ENCODE data around the gene GOLGA6L10. TPM values are rescaled to one million over a fixed set of nuclear protein-coding genes. Genes with fewer than 3 reads are reported as not detected.
"Not testable (repeated sequence)": the region's sequence is repeated elsewhere in the genome, so short reads cannot be mapped to it uniquely, and the experiment has no call there.

The GOLGA6L10 gene, protein sequence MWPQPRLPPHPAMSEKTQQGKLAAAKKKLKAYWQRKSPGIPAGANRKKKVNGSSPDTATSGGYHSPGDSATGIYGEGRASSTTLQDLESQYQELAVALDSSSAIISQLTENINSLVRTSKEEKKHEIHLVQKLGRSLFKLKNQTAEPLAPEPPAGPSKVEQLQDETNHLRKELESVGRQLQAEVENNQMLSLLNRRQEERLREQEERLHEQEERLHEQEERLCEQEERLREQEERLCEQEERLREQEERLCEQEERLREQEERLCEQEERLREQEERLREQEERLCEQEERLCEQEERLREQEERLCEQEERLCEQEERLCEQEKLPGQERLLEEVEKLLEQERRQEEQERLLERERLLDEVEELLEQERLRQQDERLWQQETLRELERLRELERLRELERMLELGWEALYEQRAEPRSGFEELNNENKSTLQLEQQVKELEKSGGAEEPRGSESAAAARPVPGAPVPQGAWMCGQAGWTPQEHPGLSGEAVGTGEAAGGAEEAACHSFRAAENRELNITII
- total RNA-seq = 1 to 10 TPM; 1.4 to 1.8 TPM

DNA sequence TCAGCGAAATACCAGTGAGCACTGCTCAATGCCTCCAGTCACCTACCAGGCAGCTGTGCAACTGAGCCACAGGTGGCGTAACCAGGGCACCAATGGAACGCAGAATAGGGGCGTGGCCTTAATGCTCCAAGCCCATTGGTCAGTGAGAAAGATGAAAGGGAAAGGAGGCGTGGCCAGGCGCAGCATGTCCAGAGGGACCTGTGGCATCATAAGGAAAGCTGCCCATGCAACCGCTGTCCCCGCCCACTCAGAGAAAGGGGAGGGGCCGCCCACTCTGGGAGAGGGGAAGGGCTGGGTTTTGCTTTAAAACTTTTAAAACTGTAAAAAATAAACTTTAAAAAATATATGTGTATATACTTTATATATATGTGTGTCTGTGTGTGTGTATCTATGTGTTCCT, at the start of gene GOLGA6L10:
TSS of gene GOLGA6L10 (minus strand) at position 101 of the 400 bp plus-strand sequence. CDS start at position 1, 100 bp downstream.
- H3K9ac ChIP-seq (ENCODE audit: low read depth in 2 of 2, low read length in 2 of 2); intact Hi-C loops (cut with DNase I); H3K36me3 ChIP-seq; DNase-seq; H3K4me1 ChIP-seq; H3K4me3 ChIP-seq; H3K9me3 ChIP-seq; H3K27me3 ChIP-seq; H3K27ac ChIP-seq: not testable (repeated sequence)

DNA sequence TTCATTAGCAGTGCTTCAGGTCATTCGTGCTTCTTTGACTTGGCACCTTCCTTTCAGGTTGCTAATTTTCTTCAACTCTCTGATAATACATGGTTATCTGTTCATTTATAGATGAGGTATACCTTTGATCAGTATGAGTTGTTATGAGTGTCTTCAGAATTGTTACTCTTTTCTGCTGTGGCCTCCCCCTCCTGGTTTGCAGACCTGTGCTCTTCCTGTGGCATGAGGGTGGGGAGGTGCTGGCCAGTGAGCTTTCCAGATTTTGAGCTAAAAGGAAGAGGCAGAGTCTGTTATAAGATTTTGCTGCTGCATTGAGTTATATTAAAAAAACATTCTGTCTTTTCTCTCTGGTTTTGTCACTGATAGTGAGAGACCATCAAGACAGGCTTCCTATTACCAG, 49.5 kb upstream of the GOLGA6L10 start:
- H3K4me3 ChIP-seq = no peak overlapping the region
- TF ChIP-seq, protein P1, sequence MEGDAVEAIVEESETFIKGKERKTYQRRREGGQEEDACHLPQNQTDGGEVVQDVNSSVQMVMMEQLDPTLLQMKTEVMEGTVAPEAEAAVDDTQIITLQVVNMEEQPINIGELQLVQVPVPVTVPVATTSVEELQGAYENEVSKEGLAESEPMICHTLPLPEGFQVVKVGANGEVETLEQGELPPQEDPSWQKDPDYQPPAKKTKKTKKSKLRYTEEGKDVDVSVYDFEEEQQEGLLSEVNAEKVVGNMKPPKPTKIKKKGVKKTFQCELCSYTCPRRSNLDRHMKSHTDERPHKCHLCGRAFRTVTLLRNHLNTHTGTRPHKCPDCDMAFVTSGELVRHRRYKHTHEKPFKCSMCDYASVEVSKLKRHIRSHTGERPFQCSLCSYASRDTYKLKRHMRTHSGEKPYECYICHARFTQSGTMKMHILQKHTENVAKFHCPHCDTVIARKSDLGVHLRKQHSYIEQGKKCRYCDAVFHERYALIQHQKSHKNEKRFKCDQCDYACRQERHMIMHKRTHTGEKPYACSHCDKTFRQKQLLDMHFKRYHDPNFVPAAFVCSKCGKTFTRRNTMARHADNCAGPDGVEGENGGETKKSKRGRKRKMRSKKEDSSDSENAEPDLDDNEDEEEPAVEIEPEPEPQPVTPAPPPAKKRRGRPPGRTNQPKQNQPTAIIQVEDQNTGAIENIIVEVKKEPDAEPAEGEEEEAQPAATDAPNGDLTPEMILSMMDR (IDR thresholded peaks at IDR 0.05) = no peak
- no peaks in the 10 kb centered on the region for H3K27me3 ChIP-seq
- no peaks in the 10 kb centered on the region for H3K36me3 ChIP-seq
- DNase-seq = no peak
- intact Hi-C loops (cut with DNase I) = no loop called here
- H3K4me1 ChIP-seq = no peaks in the 10 kb centered on the region
- no peak overlapping the region for H3K27ac ChIP-seq
- no peak overlapping the region for H3K9ac ChIP-seq (ENCODE audit: low read depth in 2 of 2, low read length in 2 of 2)
- H3K9me3 ChIP-seq = no peaks in the 10 kb centered on the region

DNA sequence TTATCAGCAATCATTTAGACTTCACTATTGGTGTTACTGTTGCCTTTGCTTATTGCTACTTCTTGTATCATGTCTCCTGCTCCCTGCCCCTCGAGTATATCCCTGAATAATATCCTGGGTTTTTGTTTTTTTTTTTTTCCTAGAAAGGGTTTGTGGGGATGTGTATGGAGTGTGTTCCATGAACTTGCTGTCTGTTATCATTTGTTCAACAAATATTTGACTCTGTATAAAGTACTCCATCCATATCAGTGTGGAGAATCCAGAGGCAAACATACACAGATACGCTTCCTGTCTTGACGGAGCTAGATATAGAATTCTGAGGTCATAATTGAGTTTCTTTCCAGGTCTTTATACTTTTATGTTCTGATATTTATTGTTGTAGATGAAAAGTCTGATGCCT, 48.5 kb upstream of the GOLGA6L10 start:
- Histone ChIP-seq H3K9me3 (no peaks in the 10 kb centered on the region), H3K4me1 (no peaks in the 10 kb centered on the region), H3K27ac (no peak overlapping the region), H3K27me3 (no peaks in the 10 kb centered on the region), H3K4me3 (no peak overlapping the region), H3K9ac (ENCODE audit: low read depth in 2 of 2, low read length in 2 of 2) (no peak overlapping the region), H3K36me3 (no peaks in the 10 kb centered on the region)
- DNase-seq = no peak
- intact Hi-C loops (cut with DNase I) = no loop called here
- TF ChIP-seq, protein P1 (IDR thresholded peaks at IDR 0.05) = no peak

DNA sequence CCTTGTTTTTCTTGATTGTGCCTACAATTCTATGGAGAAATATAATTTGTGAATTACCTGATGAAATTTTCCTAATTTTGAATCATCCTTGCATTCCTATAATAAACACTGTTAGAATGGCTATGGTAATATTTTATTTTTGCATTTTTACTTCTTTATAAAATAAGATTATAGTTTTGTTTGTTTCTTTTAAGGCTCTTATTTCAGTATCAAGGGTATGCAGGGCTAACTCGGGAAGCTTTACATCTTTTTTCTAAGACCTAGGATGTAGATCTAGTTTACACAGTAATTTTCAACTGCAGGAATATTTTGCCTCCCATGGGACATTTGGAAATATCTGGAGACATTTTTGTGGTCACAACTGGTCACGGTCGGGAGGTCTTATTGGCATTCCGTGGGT, 46.5 kb upstream of the GOLGA6L10 start:
- intact Hi-C loops (cut with DNase I); H3K4me3 ChIP-seq; H3K27ac ChIP-seq; H3K27me3 ChIP-seq; H3K9ac ChIP-seq (ENCODE audit: low read depth in 2 of 2, low read length in 2 of 2); H3K9me3 ChIP-seq; H3K36me3 ChIP-seq; H3K4me1 ChIP-seq; DNase-seq: not testable (repeated sequence)

DNA sequence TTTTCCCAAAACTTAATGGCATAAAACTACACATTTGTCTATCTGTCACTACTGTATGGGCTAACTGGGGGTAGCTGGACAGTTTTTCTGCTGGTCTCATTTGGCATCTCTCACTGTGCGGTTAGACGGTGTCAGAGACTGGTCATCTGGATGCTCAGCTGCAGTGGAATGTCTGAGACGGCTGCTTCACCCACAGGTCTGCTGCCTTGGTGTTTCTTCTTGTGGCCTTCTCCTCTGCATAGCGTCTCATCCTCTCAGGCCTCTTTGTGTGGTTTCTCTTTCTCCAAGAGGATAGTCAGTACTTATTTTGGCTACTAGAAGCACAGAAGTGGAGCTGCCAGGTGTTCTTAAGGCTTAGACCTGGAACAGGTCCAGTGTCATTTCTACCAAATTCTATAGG, 44.4 kb upstream of the GOLGA6L10 start:
- TF ChIP-seq, protein P1 (IDR thresholded peaks at IDR 0.05) = no peak

DNA sequence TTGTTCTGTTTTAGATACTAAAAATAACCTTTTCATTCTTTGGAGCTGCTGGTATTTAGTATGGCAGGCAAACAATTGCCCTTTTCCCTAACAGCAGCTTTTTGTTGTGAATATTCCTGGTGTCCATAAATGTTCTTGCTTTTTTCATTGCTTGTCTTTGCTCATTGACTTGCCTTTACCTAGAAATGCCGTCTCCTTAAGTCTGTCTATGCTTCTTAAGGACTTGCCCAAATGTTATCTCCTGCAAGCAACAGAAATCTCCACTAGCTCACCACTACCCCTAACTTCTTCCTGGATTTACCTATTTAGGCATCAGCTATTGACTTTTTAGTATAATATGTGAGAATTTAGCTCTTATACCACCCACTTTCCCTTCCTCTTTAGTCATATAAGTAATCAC, 42.8 kb upstream of the GOLGA6L10 start:
- H3K9ac ChIP-seq (ENCODE audit: low read depth in 2 of 2, low read length in 2 of 2); H3K4me3 ChIP-seq; intact Hi-C loops (cut with DNase I); DNase-seq; H3K36me3 ChIP-seq; H3K27ac ChIP-seq; H3K27me3 ChIP-seq; H3K9me3 ChIP-seq; H3K4me1 ChIP-seq: not testable (repeated sequence)

More for the DNA sequence above, 44.4 kb upstream of the GOLGA6L10 start:
- Histone ChIP-seq H3K4me3 (no peak overlapping the region), H3K27ac (no peak overlapping the region), H3K9ac (ENCODE audit: low read depth in 2 of 2, low read length in 2 of 2) (no peak overlapping the region), H3K36me3 (no peaks in the 10 kb centered on the region), H3K4me1 (no peaks in the 10 kb centered on the region), H3K27me3 (no peaks in the 10 kb centered on the region), H3K9me3 (no peaks in the 10 kb centered on the region)
- DNase-seq = no peak
- intact Hi-C loops (cut with DNase I) = no loop called here

DNA sequence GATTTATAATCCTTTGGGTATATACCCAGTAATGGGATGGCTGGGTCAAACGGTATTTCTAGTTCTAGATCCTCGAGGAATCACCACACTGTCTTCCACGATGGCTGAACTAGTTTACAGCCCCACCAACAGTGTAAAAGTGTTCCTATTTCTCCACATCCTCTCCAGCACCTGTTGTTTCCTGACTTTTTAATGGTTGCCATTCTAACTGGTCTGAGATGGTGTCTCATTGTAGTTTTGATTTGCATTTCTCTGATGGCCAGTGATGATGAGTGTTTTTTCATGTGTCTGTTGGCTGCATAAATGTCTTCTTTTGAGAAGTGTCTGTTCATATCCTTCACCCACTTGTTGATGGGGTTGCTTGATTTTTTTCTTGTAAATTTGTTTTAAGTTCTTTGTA, 40.9 kb upstream of the GOLGA6L10 start:
- intact Hi-C loops (cut with DNase I); H3K4me1 ChIP-seq; H3K9me3 ChIP-seq; H3K27me3 ChIP-seq; H3K9ac ChIP-seq (ENCODE audit: low read depth in 2 of 2, low read length in 2 of 2); H3K4me3 ChIP-seq; H3K27ac ChIP-seq; H3K36me3 ChIP-seq; DNase-seq: not testable (repeated sequence)

DNA sequence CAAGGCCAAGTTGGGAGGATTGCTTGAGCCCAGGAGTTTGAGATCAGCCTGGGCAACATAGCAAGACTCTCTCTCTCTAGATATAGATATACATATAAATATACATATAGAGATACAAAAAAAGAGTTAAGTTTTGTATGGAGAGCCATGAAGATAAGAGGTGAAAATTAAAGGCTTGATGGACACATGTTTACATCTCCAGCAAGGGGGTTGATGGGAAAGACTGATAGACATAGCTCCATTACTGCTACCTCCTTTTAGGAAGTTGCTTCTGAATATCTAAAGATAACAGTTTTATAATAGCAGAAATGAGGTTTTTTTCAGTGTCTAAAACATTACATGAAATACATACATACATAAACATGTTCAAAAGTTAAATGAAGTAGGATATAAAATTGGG, 37.9 kb upstream of the GOLGA6L10 start:
- H3K4me3 ChIP-seq; H3K4me1 ChIP-seq; DNase-seq; H3K9me3 ChIP-seq; H3K9ac ChIP-seq (ENCODE audit: low read depth in 2 of 2, low read length in 2 of 2); H3K27me3 ChIP-seq; intact Hi-C loops (cut with DNase I); H3K27ac ChIP-seq; H3K36me3 ChIP-seq: not testable (repeated sequence)

DNA sequence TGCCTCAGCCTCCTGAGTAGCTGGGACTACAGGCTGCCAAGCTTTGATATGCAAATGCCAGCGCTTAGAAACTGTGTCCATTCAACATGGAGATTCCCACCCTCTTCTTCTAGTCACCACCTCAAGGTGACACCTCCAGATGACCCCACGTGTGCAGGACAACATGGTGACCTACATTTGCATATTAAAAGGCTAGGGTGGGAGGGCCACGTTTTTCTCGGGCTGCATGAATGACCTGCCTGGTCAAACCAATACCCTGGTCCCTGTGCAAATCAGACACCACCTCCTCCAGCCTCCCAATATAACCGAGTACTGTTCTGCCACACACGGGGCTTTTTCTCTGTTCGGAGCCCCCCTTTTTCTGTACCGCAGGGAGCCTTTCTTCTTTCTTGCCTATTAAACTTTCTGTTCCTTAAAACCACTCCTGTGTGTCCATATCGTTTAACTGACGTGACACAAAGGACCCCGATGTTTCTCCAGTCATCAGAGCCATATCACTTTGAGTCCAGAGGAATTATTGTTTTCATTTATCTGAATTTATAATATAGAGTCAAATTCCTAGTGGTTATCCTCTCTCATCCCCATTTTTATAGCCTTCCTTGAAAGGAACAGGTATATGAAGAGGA, 32.2 kb upstream of the GOLGA6L10 start:
- H3K4me1 ChIP-seq; intact Hi-C loops (cut with DNase I); H3K4me3 ChIP-seq; H3K9me3 ChIP-seq; H3K36me3 ChIP-seq; H3K27ac ChIP-seq; H3K9ac ChIP-seq (ENCODE audit: low read depth in 2 of 2, low read length in 2 of 2); H3K27me3 ChIP-seq; DNase-seq: not testable (repeated sequence)

DNA sequence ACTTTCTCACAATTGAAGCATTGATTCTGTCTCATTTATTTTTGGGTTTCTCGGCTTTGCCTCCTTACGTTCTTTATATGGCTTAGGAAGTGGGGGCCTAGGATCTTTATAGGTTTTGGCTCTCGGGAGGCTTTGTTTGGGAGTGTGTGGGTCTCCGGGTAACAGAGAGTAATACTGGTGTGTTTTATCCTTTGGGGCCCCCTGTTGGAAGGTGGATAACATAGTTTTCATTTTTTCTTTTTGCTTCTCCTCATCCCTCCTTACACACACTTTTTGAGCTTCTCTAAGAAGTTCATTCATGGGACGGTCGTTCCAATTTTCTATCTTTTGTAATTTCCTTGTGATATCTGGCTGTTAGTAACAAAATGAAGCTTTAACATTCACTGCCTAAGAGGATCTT, 30.3 kb upstream of the GOLGA6L10 start:
- H3K27me3 ChIP-seq; H3K36me3 ChIP-seq; H3K27ac ChIP-seq; DNase-seq; H3K4me3 ChIP-seq; H3K9me3 ChIP-seq; H3K4me1 ChIP-seq; H3K9ac ChIP-seq (ENCODE audit: low read depth in 2 of 2, low read length in 2 of 2); intact Hi-C loops (cut with DNase I): not testable (repeated sequence)

All from colonic mucosa (tissue), 4 donors.